Neural cell (in vitro differentiated cells): Measurements from ENCODE around the gene TMEM208. TPM values are rescaled to one million over a fixed set of nuclear protein-coding genes. Genes with fewer than 3 reads are reported as not detected.

Experiments used
- H2AFZ ChIP-seq: fragments of 200-600, 300-800 bp; sonication (generic), shearing (Covaris generic); 2 replicates; pipeline ENCODE4 v1.6.0; 2014; ENCODE audit warnings: low read depth, mild to moderate bottlenecking, antibody characterized with exemption, low read length, moderate library complexity
- H3F3A ChIP-seq: fragments of 200-600 bp; shearing (Covaris generic); 2 replicates; pipeline ENCODE4 v1.6.1; 2016; ENCODE audit warnings: mild to moderate bottlenecking, moderate library complexity, mixed read lengths, antibody characterized with exemption, low read length; ENCODE audit not compliant: insufficient read depth, poor library complexity, severe bottlenecking
- H3K27ac ChIP-seq: fragments of 200-600, 300-800 bp; sonication (generic), shearing (Covaris generic); 2 replicates; pipeline ENCODE4 v1.5.1; 2014; ENCODE audit warnings: mild to moderate bottlenecking, low read length, moderate library complexity
- H3K27me3 ChIP-seq: fragments of 300-800, 200-600 bp; sonication (generic), shearing (Covaris generic); 2 replicates; pipeline ENCODE4 v1.6.0; 2014; ENCODE audit warnings: mild to moderate bottlenecking, low read depth, low read length, moderate library complexity; ENCODE audit not compliant: insufficient read depth
- H3K36me3 ChIP-seq: fragments of 300-800, 200-600 bp; sonication (generic), shearing (Covaris generic); 2 replicates; pipeline ENCODE4 v1.5.1; 2014; ENCODE audit warnings: mild to moderate bottlenecking, antibody characterized with exemption, low read length, moderate library complexity; ENCODE audit not compliant: insufficient read depth
- H3K4me2 ChIP-seq: fragments of 300-800, 200-600 bp; sonication (generic), shearing (Covaris generic); 2 replicates; pipeline ENCODE4 v1.6.0; 2014; ENCODE audit warnings: mild to moderate bottlenecking, low read length
- H3K4me3 ChIP-seq: fragments of 300-800, 200-600 bp; sonication (generic), shearing (Covaris generic); 2 replicates; pipeline ENCODE4 v1.5.1; 2014; ENCODE audit warnings: mild to moderate bottlenecking, low read length, moderate library complexity
- H3K79me2 ChIP-seq: fragments of 200-600 bp; shearing (Covaris generic); replicated peaks from 2 replicates; pipeline ENCODE4 v1.6.0; 2014; ENCODE audit warnings: mild to moderate bottlenecking, low read length, moderate library complexity; ENCODE audit not compliant: insufficient read depth
- H3K9ac ChIP-seq: fragments of 300-800, 200-600 bp; sonication (generic), shearing (Covaris generic); 2 replicates; pipeline ENCODE4 v1.6.1; 2016; ENCODE audit warnings: mild to moderate bottlenecking, low read length, mixed read lengths
- H3K9me2 ChIP-seq: fragments of 200-600 bp; shearing (Covaris generic); 2 replicates; pipeline ENCODE4 v1.6.1; 2016; ENCODE audit warnings: mild to moderate bottlenecking, low read length, mixed read lengths; ENCODE audit not compliant: insufficient read depth
- H3K9me3 ChIP-seq: fragments of 200-600, 300-800 bp; sonication (generic), shearing (Covaris generic); 2 replicates; pipeline ENCODE4 v1.6.1; 2016; ENCODE audit warnings: mild to moderate bottlenecking, mixed run types, low read length, moderate library complexity, mixed read lengths
- H4K20me1 ChIP-seq: fragments of 200-600 bp; shearing (Covaris generic); 2 replicates; pipeline ENCODE4 v1.6.1; 2016; ENCODE audit warnings: mild to moderate bottlenecking, mixed run types; ENCODE audit not compliant: insufficient read depth
- CTCF ChIP-seq: fragments of 450-650 bp; IDR thresholded peaks from 2 replicates; pipeline ENCODE4 v1.5.1; 2014; ENCODE audit warnings: antibody characterized with exemption, mild to moderate bottlenecking, moderate library complexity; ENCODE audit not compliant: poor library complexity, severe bottlenecking
- EP300 ChIP-seq: fragments of 450-650 bp; conservative IDR thresholded peaks from 2 replicates; pipeline ENCODE4 v1.6.1; 2014; ENCODE audit warnings: antibody characterized with exemption, mild to moderate bottlenecking, moderate library complexity; ENCODE audit not compliant: poor library complexity, severe bottlenecking
- EZH2 ChIP-seq: fragments of 200-600, 300-800 bp; shearing (Covaris generic), sonication (generic); IDR thresholded peaks from 2 replicates; pipeline ENCODE4 v1.6.1; 2014; ENCODE audit warnings: antibody characterized with exemption, low read length, borderline replicate concordance, mild to moderate bottlenecking; ENCODE audit not compliant: insufficient read depth, poor library complexity, severe bottlenecking
- MXI1 ChIP-seq: fragments of 450-650 bp; conservative IDR thresholded peaks from 2 replicates; pipeline ENCODE4 v1.6.1; 2014; ENCODE audit warnings: antibody characterized with exemption, mild to moderate bottlenecking; ENCODE audit not compliant: poor library complexity, severe bottlenecking
- POLR2AphosphoS5 ChIP-seq: IDR thresholded peaks from 2 replicates; pipeline ENCODE4 v1.6.1; 2012
- RAD21 ChIP-seq: fragments of 450-650 bp; conservative IDR thresholded peaks from 2 replicates; pipeline ENCODE4 v1.6.1; 2014; ENCODE audit warnings: antibody characterized with exemption, mild to moderate bottlenecking, moderate library complexity
- SMC3 ChIP-seq: fragments of 450-650 bp; conservative IDR thresholded peaks from 2 replicates; pipeline ENCODE4 v1.6.1; 2014; ENCODE audit warnings: antibody characterized with exemption, mild to moderate bottlenecking, moderate library complexity; ENCODE audit not compliant: poor library complexity
- TAF1 ChIP-seq: IDR thresholded peaks from 2 replicates; pipeline ENCODE4 v1.6.1; 2012; ENCODE audit warnings: low read depth
- polyA plus RNA-seq: library from polyadenylated mRNA; depleted of rRNA; stranded (reverse); fragments of >200 nt; gene quantifications from 2 replicates; pipeline ENCODE4 v1.2.3, GENCODE V29; 2014
- TF ChIP-seq, protein P1 (sequence below): IDR thresholded peaks from 2 replicates; pipeline ENCODE4 v1.6.1; 2012; ENCODE audit warnings: borderline replicate concordance

The TMEM208 gene
- polyA plus RNA-seq, 1 donor from 2014 or later, result 53.5 TPM

DNA sequence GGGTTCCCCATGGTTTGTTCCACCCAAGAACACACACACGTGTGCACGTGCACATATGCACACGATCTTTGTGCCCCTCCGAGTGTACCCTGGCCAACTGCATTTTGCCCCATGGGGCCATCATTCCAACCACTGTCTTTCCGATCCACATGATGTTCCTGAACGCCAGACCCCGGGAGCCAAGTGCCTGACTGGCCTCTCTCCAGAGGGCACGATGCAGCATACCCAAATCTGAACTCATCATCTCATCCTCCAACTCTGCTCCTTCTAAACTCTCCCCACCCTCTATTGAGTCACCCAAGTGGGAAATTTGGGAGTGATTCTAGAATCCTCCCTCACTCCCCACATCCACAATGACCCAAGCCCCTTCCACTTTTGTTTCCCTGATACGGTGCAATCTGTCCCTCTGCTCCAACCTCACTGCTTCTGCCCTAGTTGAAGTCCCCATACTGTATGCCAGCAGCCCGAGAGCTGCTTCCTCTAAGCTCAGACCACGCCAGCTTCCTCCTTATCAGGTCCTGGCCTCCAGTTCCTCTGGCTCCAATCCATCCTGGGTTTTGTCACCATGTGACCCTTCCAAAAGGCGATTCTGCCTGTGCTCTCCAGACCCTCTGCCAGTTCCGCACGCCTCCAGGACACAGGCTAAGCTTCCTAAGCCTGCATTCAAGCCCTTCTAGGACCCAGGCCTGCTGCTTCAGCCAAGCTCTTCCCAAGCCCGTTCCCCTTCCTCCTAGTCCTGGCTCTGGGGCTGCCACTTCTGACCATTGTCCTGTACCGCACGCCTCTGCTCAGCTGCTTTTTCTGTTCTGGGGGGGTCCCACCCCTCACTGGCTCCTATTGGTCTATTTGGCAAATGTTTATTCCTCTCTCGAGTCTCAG lies 10.1 kb upstream of the TMEM208 start:
- Histone ChIP-seq H3K4me2 (no peak overlapping the region), H3K27me3 (no peaks in the 10 kb centered on the region), H2AFZ (no peak overlapping the region), H3K36me3 (no peaks in the 10 kb centered on the region), H4K20me1 (no peaks in the 10 kb centered on the region), H3F3A (no peaks in the 10 kb centered on the region), H3K27ac (no peak overlapping the region), H3K79me2 (no peaks in the 10 kb centered on the region), H3K4me3 (no peak overlapping the region), H3K9me3 (no peaks in the 10 kb centered on the region), H3K9me2 (no peaks in the 10 kb centered on the region), H3K9ac (no peak overlapping the region)
- TF ChIP-seq, protein P1, sequence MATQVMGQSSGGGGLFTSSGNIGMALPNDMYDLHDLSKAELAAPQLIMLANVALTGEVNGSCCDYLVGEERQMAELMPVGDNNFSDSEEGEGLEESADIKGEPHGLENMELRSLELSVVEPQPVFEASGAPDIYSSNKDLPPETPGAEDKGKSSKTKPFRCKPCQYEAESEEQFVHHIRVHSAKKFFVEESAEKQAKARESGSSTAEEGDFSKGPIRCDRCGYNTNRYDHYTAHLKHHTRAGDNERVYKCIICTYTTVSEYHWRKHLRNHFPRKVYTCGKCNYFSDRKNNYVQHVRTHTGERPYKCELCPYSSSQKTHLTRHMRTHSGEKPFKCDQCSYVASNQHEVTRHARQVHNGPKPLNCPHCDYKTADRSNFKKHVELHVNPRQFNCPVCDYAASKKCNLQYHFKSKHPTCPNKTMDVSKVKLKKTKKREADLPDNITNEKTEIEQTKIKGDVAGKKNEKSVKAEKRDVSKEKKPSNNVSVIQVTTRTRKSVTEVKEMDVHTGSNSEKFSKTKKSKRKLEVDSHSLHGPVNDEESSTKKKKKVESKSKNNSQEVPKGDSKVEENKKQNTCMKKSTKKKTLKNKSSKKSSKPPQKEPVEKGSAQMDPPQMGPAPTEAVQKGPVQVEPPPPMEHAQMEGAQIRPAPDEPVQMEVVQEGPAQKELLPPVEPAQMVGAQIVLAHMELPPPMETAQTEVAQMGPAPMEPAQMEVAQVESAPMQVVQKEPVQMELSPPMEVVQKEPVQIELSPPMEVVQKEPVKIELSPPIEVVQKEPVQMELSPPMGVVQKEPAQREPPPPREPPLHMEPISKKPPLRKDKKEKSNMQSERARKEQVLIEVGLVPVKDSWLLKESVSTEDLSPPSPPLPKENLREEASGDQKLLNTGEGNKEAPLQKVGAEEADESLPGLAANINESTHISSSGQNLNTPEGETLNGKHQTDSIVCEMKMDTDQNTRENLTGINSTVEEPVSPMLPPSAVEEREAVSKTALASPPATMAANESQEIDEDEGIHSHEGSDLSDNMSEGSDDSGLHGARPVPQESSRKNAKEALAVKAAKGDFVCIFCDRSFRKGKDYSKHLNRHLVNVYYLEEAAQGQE, result no peak
- TF ChIP-seq EZH2, result no peak
- TF ChIP-seq MXI1, result no peak
- TF ChIP-seq SMC3, result no peak
- no peak for TF ChIP-seq CTCF
- TF ChIP-seq TAF1, result no peak
- no peak for TF ChIP-seq EP300
- no peak for TF ChIP-seq POLR2AphosphoS5

- Histone ChIP-seq H2AFZ (no peak overlapping the region), H4K20me1 (no peaks in the 10 kb centered on the region), H3K9ac (no peak overlapping the region), H3F3A (no peaks in the 10 kb centered on the region), H3K27me3 (no peaks in the 10 kb centered on the region), H3K4me3 (no peak overlapping the region), H3K27ac (no peak overlapping the region), H3K9me3 (no peaks in the 10 kb centered on the region), H3K36me3 (no peaks in the 10 kb centered on the region), H3K79me2 (peaks cover 12% of the 10 kb centered on the region), H3K9me2 (no peaks in the 10 kb centered on the region), H3K4me2 (no peak overlapping the region)
- TF ChIP-seq POLR2AphosphoS5 (no peak), EZH2 (no peak), RAD21 (no peak), TAF1 (no peak), EP300 (no peak), CTCF (no peak), SMC3 (no peak), MXI1 (no peak)
- TF ChIP-seq, protein P1, result no peak
These were observed 2.9 kb upstream of the TMEM208 start for GRCh38 chr16:67223992-67224391.
